Ishikawa (cell line): ENCODE data around the gene AP5B1.

Experiments used
- CEBPB ChIP-seq: IDR thresholded peaks from 2 replicates; pipeline ENCODE4 v1.6.1; 2012
- CREB1 ChIP-seq: IDR thresholded peaks from 2 replicates; pipeline ENCODE4 v1.6.1; 2012; ENCODE audit warnings: low read depth
- EGR1 ChIP-seq: IDR thresholded peaks from 2 replicates; pipeline ENCODE4 v1.6.1; 2012
- EP300 ChIP-seq: IDR thresholded peaks from 2 replicates; pipeline ENCODE4 v1.6.1; 2012; ENCODE audit warnings: borderline replicate concordance
- FOXM1 ChIP-seq: IDR thresholded peaks from 2 replicates; pipeline ENCODE4 v1.6.1; 2012; ENCODE audit warnings: low read depth, borderline replicate concordance
- NFIC ChIP-seq: IDR thresholded peaks from 2 replicates; pipeline ENCODE4 v1.6.1; 2012
- RAD21 ChIP-seq: IDR thresholded peaks from 2 replicates; pipeline ENCODE4 v1.6.1; 2012; ENCODE audit warnings: low read depth
- TAF1 ChIP-seq: IDR thresholded peaks from 2 replicates; pipeline ENCODE4 v1.6.1; 2012; ENCODE audit warnings: low read depth, mild to moderate bottlenecking
- TCF12 ChIP-seq: IDR thresholded peaks from 2 replicates; pipeline ENCODE4 v1.6.1; 2012; ENCODE audit warnings: low read depth
- TEAD4 ChIP-seq: IDR thresholded peaks from 2 replicates; pipeline ENCODE4 v1.6.1; 2012
- USF1 ChIP-seq: IDR thresholded peaks from 2 replicates; pipeline ENCODE4 v1.6.1; 2012
- YY1 ChIP-seq: IDR thresholded peaks from 2 replicates; pipeline ENCODE4 v1.6.1; 2012; ENCODE audit warnings: low read depth
- ZBTB7A ChIP-seq: IDR thresholded peaks from 2 replicates; pipeline ENCODE4 v1.6.1; 2012; ENCODE audit warnings: low read depth
- TF ChIP-seq, protein P1 (sequence below): IDR thresholded peaks from 2 replicates; pipeline ENCODE4 v1.6.1; 2012; ENCODE audit warnings: low read depth, mild to moderate bottlenecking
- TF ChIP-seq, protein P2 (sequence below): IDR thresholded peaks from 2 replicates; pipeline ENCODE4 v1.6.1; 2012

The AP5B1 gene

DNA sequence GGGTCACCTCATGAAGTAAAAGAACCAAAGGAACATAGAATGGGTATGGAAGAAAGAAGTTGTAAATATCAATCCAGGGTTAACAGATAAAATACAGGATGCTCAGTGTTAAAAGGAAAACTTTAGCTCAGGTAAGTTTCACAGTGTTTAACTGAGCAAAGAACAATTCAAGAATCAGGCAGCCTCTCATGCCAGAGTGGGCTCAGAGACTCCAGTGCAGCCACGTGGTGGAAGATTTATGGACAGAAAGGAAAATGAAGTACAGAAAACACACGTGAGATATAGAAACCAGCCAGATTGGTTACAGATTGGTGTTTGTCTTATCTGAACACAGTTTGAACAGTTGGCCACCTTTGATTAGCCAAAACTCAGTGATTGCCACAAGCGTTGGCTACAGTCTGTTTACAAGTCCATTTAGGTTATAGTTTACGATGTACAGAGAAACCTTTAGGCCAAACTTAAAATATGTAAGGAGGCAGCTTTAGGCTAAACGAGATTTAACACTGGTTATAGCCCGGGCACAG is 9.1 kb downstream of the AP5B1 start:
- no peak for TF ChIP-seq USF1
- TF ChIP-seq EP300: no peak
- TF ChIP-seq RAD21: no peak
- TF ChIP-seq, protein P1, sequence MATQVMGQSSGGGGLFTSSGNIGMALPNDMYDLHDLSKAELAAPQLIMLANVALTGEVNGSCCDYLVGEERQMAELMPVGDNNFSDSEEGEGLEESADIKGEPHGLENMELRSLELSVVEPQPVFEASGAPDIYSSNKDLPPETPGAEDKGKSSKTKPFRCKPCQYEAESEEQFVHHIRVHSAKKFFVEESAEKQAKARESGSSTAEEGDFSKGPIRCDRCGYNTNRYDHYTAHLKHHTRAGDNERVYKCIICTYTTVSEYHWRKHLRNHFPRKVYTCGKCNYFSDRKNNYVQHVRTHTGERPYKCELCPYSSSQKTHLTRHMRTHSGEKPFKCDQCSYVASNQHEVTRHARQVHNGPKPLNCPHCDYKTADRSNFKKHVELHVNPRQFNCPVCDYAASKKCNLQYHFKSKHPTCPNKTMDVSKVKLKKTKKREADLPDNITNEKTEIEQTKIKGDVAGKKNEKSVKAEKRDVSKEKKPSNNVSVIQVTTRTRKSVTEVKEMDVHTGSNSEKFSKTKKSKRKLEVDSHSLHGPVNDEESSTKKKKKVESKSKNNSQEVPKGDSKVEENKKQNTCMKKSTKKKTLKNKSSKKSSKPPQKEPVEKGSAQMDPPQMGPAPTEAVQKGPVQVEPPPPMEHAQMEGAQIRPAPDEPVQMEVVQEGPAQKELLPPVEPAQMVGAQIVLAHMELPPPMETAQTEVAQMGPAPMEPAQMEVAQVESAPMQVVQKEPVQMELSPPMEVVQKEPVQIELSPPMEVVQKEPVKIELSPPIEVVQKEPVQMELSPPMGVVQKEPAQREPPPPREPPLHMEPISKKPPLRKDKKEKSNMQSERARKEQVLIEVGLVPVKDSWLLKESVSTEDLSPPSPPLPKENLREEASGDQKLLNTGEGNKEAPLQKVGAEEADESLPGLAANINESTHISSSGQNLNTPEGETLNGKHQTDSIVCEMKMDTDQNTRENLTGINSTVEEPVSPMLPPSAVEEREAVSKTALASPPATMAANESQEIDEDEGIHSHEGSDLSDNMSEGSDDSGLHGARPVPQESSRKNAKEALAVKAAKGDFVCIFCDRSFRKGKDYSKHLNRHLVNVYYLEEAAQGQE: no peak
- no peak for TF ChIP-seq NFIC
- no peak for TF ChIP-seq TCF12
- TF ChIP-seq CREB1: no peak
- TF ChIP-seq FOXM1: no peak
- no peak for TF ChIP-seq YY1
- TF ChIP-seq CEBPB: no peak
- TF ChIP-seq, protein P2, sequence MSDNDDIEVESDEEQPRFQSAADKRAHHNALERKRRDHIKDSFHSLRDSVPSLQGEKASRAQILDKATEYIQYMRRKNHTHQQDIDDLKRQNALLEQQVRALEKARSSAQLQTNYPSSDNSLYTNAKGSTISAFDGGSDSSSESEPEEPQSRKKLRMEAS: no peak

- no peak for TF ChIP-seq TAF1
- TF ChIP-seq CEBPB: no peak
- no peak for TF ChIP-seq YY1
- no peak for TF ChIP-seq NFIC
- TF ChIP-seq TCF12: no peak
- no peak for TF ChIP-seq CREB1
- no peak for TF ChIP-seq USF1
- TF ChIP-seq, protein P2: no peak
- no peak for TF ChIP-seq EP300
- no peak for TF ChIP-seq FOXM1
- TF ChIP-seq ZBTB7A: no peak
- TF ChIP-seq, protein P1: no peak
- no peak for TF ChIP-seq TEAD4
- TF ChIP-seq EGR1: no peak
These were observed 9.7 kb downstream of the AP5B1 start for GRCh38 chr11:65770951-65771567.

DNA sequence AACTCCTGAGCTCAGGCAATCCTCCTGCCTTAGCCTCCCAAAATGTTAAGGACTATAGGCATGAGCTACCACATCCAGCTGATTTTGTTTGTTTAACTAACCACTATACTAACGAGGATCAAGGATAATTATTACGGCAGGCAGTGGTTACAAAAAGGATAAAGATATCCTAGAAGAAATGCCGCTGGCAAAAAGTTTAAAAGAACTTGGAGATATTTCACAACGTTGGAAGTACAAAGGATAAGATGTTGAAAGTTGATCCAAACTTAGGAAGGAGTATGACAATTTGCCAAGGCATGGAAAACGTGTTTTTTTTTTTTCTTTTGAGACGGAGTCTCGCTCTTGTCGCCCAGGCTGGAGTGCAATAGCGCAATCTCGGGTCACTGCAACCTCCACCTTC is 13.4 kb downstream of the AP5B1 start:
- TF ChIP-seq USF1 (no peak), FOXM1 (no peak), TCF12 (no peak)
- TF ChIP-seq, protein P2: no peak

DNA sequence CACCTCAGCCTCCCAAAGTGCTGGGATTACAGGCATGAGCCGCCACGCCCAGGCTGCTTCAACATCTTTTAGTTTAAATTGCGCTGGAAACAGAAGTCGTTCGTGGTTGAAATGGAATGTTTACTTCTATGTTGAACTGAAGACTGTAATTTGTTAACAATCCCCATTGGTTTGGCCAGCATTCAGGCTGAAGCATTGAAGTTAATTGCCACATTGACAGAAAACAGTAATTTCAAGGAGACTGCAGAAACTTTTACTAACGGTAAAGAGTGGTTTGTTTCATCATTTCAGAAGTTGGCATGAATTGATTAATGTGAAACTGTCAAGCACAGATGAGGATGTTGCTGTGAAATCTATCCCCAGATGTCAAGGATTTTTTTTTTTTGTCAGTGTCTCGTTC is 14.2 kb downstream of the AP5B1 start:
- TF ChIP-seq CREB1: no peak

- TF ChIP-seq ZBTB7A: no peak
- no peak for TF ChIP-seq CEBPB
- TF ChIP-seq, protein P1: no peak
- TF ChIP-seq USF1: no peak
- no peak for TF ChIP-seq EP300
- TF ChIP-seq EGR1: no peak
- no peak for TF ChIP-seq FOXM1
- no peak for TF ChIP-seq NFIC
- no peak for TF ChIP-seq CREB1
- no peak for TF ChIP-seq YY1
- no peak for TF ChIP-seq TAF1
- no peak for TF ChIP-seq TCF12
- TF ChIP-seq RAD21: no peak
- TF ChIP-seq, protein P2: no peak
- no peak for TF ChIP-seq TEAD4
These were observed 16.3 kb downstream of the AP5B1 start for GRCh38 chr11:65764434-65764833.
